Esophagus squamous epithelium (tissue), 5 donors: Measurements from ENCODE around the gene GALNT14. TPM values are rescaled to one million over a fixed set of nuclear protein-coding genes. Genes with fewer than 3 reads are reported as not detected.

Experiments used
- DNase-seq: peaks from one replicate; lab custom pipeline; 2025; lab: John Stamatoyannopoulos, UW
- H3K27ac ChIP-seq, 4 donors: fragments of 200-600 bp; sonication (generic); one replicate each; pipeline ENCODE4 v1.5.1; 2016 to 2019; ENCODE audit warnings: mild to moderate bottlenecking in 1 of 4
- H3K27me3 ChIP-seq, 4 donors: fragments of 200-600 bp; sonication (generic); 1 replicate in 3 of 4; 2 replicates in 1 of 4; pipeline versions ENCODE4 v1.5.1 to v1.6.0; 2017 to 2021; ENCODE audit warnings: antibody characterized with exemption in 1 of 4
- H3K36me3 ChIP-seq, 3 donors: fragments of 200-600 bp; sonication (generic); one replicate each; pipeline ENCODE4 v1.5.1; 2016 to 2019
- H3K4me1 ChIP-seq, 3 donors: fragments of 200-600 bp; sonication (generic); one replicate each; pipeline ENCODE4 v1.5.1; 2017 to 2019
- H3K4me3 ChIP-seq, 4 donors: fragments of 200-600 bp; sonication (generic); 1 replicate in 3 of 4; 2 replicates in 1 of 4; pipeline ENCODE4 v1.5.1; 2016 to 2019; ENCODE audit warnings: mild to moderate bottlenecking in 2 of 4, moderate library complexity in 1 of 4
- H3K9me3 ChIP-seq, 3 donors: fragments of 200-600 bp; sonication (generic); one replicate each; pipeline ENCODE4 v1.5.1; 2016 to 2019
- CTCF ChIP-seq, 6 experiments: fragments of 450-650 bp in 4 of 6; fragments of 200-600 bp in 2 of 6; sonication (generic) in 2 of 6; IDR thresholded peaks; one replicate each; pipeline ENCODE4 v1.5.1; 2016 to 2019; ENCODE audit warnings: antibody characterized with exemption in 6 of 6, mild to moderate bottlenecking in 4 of 6, moderate library complexity in 4 of 6
- POLR2A ChIP-seq, 4 donors: fragments of 450-650 bp; IDR thresholded peaks; one replicate each; pipeline ENCODE4 v1.6.1; 2017; ENCODE audit warnings: antibody characterized with exemption in 4 of 4, mild to moderate bottlenecking in 4 of 4, moderate library complexity in 3 of 4
- WGBS, 2 donors: methylation state at CpG; one replicate each; pipeline ENCODE4 v1.1.5; 2018; 5-methylcytosine and 5-hydroxymethylcytosine counted together
- intact Hi-C: fragments of 100-400 bp; cut with DNase I; formaldehyde crosslinking; loops from one replicate; pipeline ENCODE4 v1.15.0; 2022
- total RNA-seq, 4 donors: library from RNA; depleted of rRNA; stranded (reverse); fragments of >200 nt; gene quantifications; one replicate each; pipeline ENCODE4 v1.1.0, GENCODE V29; 2016
- donor health status: DM: yes; HTN: yes; CAD: no.

GALNT14 gene
- total RNA-seq, 4 donors from 2014 or later: 18.6 to 29.0 (median 21.3) TPM

- 91 to 100% methylated on average over 5 to 6 of the region's 6 CpGs for WGBS, 2 donors
- intact Hi-C loops: no loop called here
- no peak for TF ChIP-seq CTCF (IDR thresholded peaks at IDR 0.05)
- TF ChIP-seq POLR2A (IDR thresholded peaks at IDR 0.05): no peak
- Histone ChIP-seq H3K4me3 (no peak overlapping the region), H3K4me1 (peaks cover 0 to 10% (median 0%) of the 10 kb centered on the region in 3 donors), H3K9me3 (no peaks in the 10 kb centered on the region), H3K27ac (no peak overlapping the region), H3K36me3 (no peaks in the 10 kb centered on the region), H3K27me3 (no peaks in the 10 kb centered on the region)
- no peak for DNase-seq
Measured at GRCh38 chr2:30978854-30979253, 159.4 kb downstream of the GALNT14 start.

- H3K4me3 ChIP-seq: no peak overlapping the region
- 63 to 80% methylated on average over 5 of the region's 5 CpGs for WGBS, 2 donors
- no peak for TF ChIP-seq CTCF (IDR thresholded peaks at IDR 0.05)
- no peak for TF ChIP-seq POLR2A (IDR thresholded peaks at IDR 0.05)
- intact Hi-C loops: no loop called here
- no peak overlapping the region for H3K27ac ChIP-seq
- no peak for DNase-seq
- H3K36me3 ChIP-seq: no peaks in the 10 kb centered on the region
- H3K27me3 ChIP-seq: no peaks in the 10 kb centered on the region
- no peaks in the 10 kb centered on the region for H3K9me3 ChIP-seq
- peaks cover 0 to 10% (median 0%) of the 10 kb centered on the region in 3 donors for H3K4me1 ChIP-seq
Measured at GRCh38 chr2:30978044-30978443, 160.2 kb downstream of the GALNT14 start.

GRCh38 chr2:30975156-30975555 is 163.1 kb downstream of the GALNT14 start:
- 82 to 89% methylated on average over 3 of the region's 3 CpGs for WGBS, 2 donors

GRCh38 chr2:30974554-30974953 is 163.7 kb downstream of the GALNT14 start:
- no peak overlapping the region for H3K27ac ChIP-seq
- WGBS, 2 donors: 78 to 79% methylated on average over 5 of the region's 5 CpGs
- H3K27me3 ChIP-seq: no peaks in the 10 kb centered on the region
- no peaks in the 10 kb centered on the region for H3K9me3 ChIP-seq
- intact Hi-C loops: no loop called here
- no peak overlapping the region for H3K4me3 ChIP-seq
- H3K4me1 ChIP-seq: peaks cover 0 to under 1% (median 0%) of the 10 kb centered on the region in 3 donors
- no peaks in the 10 kb centered on the region for H3K36me3 ChIP-seq
- no peak for DNase-seq
- TF ChIP-seq CTCF (IDR thresholded peaks at IDR 0.05): no peak
- no peak for TF ChIP-seq POLR2A (IDR thresholded peaks at IDR 0.05)

More at GRCh38 chr2:30975156-30975555, 163.1 kb downstream of the GALNT14 start:
- H3K4me1 ChIP-seq: peaks cover 0 to 7% (median 0%) of the 10 kb centered on the region in 3 donors
- no peak overlapping the region for H3K27ac ChIP-seq
- no peaks in the 10 kb centered on the region for H3K9me3 ChIP-seq
- intact Hi-C loops: no loop called here
- no peaks in the 10 kb centered on the region for H3K36me3 ChIP-seq
- no peak for DNase-seq
- no peak overlapping the region for H3K4me3 ChIP-seq
- no peak for TF ChIP-seq CTCF (IDR thresholded peaks at IDR 0.05)
- TF ChIP-seq POLR2A (IDR thresholded peaks at IDR 0.05): no peak
- no peaks in the 10 kb centered on the region for H3K27me3 ChIP-seq

DNA sequence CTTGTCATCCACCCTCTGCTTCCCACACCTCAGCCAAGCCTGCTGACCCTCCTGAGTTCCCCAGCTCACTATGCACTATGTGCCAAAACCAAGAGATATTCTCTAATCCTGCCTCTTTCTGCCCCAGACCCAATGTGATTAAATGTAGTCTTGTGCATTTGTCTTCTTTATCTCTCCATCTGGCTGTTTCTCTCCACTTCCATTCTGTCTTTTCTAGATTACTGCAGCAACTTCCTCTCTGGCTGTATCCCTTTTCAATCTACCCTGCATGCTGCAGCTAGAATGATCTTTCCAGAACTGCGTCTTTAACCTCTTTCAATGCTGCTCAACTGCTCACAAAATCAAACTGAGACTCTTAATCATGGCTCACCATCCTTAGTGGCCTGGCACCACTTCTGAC is 164.1 kb downstream of the GALNT14 start:
- WGBS, 2 donors: 86 to 95% methylated on average over 1 of the region's 1 CpG
- intact Hi-C loops: no loop called here
- H3K4me1 ChIP-seq: no peaks in the 10 kb centered on the region
- no peaks in the 10 kb centered on the region for H3K9me3 ChIP-seq
- no peaks in the 10 kb centered on the region for H3K36me3 ChIP-seq
- DNase-seq: no peak
- H3K27ac ChIP-seq: no peak overlapping the region
- no peak overlapping the region for H3K4me3 ChIP-seq
- TF ChIP-seq CTCF (IDR thresholded peaks at IDR 0.05): no peak
- no peak for TF ChIP-seq POLR2A (IDR thresholded peaks at IDR 0.05)
- H3K27me3 ChIP-seq: no peaks in the 10 kb centered on the region
